SH-SY5Y (cell line): Measurements from ENCODE around the gene OR13A1.

Experiments used
- GATA2 ChIP-seq: IDR thresholded peaks from 2 replicates; pipeline ENCODE4 v1.6.1; 2011; ENCODE audit warnings: mild to moderate bottlenecking, low read depth, low read length
- GATA3 ChIP-seq: IDR thresholded peaks from 2 replicates; pipeline ENCODE4 v1.6.1; 2011; ENCODE audit warnings: low read depth, mild to moderate bottlenecking, low read length, moderate library complexity

OR13A1 gene

GRCh38 chr10:45278860-45279498 is 36.4 kb downstream of the OR13A1 start:
- TF ChIP-seq GATA3: no peak
- no peak for TF ChIP-seq GATA2

- TF ChIP-seq GATA3: no peak
- no peak for TF ChIP-seq GATA2
Observed at GRCh38 chr10:45274364-45274763, 41.0 kb downstream of the OR13A1 start.

DNA sequence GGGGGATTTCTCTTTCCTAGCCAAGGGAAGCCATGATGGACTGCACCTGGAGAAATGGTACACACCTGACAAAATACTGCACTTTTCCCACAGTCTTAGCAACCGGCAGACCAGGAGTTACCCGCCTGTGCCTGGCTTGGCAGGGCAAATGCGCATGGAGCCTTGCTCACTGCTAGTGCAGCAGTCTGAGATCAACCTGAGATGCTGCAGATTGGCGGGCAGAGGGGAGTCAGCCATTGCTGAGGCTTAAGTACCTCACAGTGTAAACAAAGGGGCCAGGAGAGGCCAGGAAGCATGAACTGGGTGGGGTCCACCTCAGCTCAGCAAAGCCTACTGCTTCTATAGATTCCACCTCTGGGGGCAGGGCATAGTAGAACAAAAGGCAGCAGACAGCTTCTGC is 49.4 kb downstream of the OR13A1 start:
- TF ChIP-seq GATA3 (no peak), GATA2 (no peak)

DNA sequence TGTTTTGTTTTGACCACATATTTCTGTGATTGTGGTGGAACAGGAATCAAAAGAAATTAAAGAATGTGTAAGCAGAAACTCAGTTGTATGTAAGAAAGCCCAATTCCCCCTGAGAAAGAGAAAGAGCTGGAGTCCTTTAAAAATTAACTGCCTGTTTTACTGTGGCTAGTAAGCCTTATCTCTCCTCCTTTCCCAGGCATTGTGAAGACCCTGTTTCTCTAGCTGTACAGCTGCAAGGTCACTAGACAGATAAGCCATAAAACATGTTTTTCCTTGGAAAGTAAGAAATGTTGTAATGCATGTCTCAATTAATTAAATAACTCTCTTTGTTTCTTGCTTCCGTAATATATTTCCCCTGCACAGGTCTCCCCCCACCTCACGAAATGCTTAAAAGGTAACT is 53.5 kb downstream of the OR13A1 start:
- TF ChIP-seq GATA2: no peak
- no peak for TF ChIP-seq GATA3

GRCh38 chr10:45261243-45261775 is 54.1 kb downstream of the OR13A1 start:
- TF ChIP-seq GATA3: no peak
- no peak for TF ChIP-seq GATA2

- TF ChIP-seq GATA3 (no peak), GATA2 (no peak)
Observed at GRCh38 chr10:45257600-45257999, 57.8 kb downstream of the OR13A1 start.

DNA sequence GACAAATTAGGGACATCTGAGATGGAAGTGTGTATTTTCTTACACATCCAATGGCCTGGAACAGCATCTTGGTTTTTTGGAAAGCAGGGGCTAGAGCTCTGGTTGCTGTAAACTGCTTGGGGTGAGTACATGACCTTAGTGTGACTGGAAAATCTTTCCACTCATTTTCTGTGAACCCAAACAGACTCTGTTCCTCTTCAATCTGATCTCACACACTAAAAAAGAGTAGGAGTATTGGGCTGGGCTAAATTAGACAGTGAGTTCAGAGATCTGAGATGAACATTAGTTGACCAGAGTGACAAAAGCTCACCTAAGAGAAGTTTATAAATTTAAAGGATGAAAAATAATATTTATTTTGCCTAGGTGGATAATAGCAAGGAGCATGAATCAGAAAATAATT is 59.2 kb downstream of the OR13A1 start:
- no peak for TF ChIP-seq GATA3
- no peak for TF ChIP-seq GATA2

- TF ChIP-seq GATA3 (no peak), GATA2 (no peak)
Observed at GRCh38 chr10:45255706-45256105, 59.7 kb downstream of the OR13A1 start.

DNA sequence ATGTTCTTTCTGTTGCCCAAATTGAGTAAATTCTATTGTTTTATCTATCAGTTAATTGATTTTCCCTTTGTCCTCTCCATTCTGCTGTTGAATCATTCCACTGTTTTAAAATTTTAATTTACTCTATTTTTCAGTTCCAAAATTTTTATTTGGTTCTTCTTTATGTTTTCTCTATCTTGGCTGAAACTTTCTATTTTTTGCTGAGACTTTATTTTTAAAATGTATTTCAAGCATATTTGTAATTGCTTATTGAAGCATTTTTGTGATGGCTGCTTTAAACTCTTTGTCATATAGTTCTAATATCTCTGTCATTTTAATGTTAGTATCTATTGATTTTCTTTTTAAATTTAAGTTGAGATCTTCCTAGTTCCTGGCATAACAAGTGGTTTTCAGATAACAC is 60.5 kb downstream of the OR13A1 start:
- TF ChIP-seq GATA3 (no peak), GATA2 (no peak)

- TF ChIP-seq GATA2: no peak
Observed at GRCh38 chr10:45253183-45253914, 62.1 kb downstream of the OR13A1 start.
